Muscle of leg (tissue), 11 donors: ENCODE data around the gene TGFBR1. TPM values are rescaled to one million over a fixed set of nuclear protein-coding genes. Genes with fewer than 3 reads are reported as not detected.

Experiments used
- DNase-seq: peaks from one replicate; pipeline ENCODE4 v3.0.0; 2013
- H3K27ac ChIP-seq: one replicate; pipeline ENCODE4 v1.5.1; 2013; ENCODE audit warnings: mild to moderate bottlenecking, low read length, control low read depth
- H3K27me3 ChIP-seq: one replicate; pipeline ENCODE4 v1.6.1; 2013; ENCODE audit warnings: low read length; ENCODE audit not compliant: control insufficient read depth, insufficient read depth
- H3K36me3 ChIP-seq: one replicate; pipeline ENCODE4 v1.6.1; 2013; ENCODE audit warnings: low read length; ENCODE audit not compliant: control insufficient read depth, insufficient read depth
- H3K4me1 ChIP-seq: one replicate; pipeline ENCODE4 v1.6.1; 2013; ENCODE audit warnings: low read length; ENCODE audit not compliant: control insufficient read depth, insufficient read depth
- H3K4me3 ChIP-seq: one replicate; pipeline ENCODE4 v1.5.1; 2013; ENCODE audit warnings: low read length, control low read depth
- H3K9me3 ChIP-seq: replicated peaks from 2 replicates; pipeline ENCODE4 v1.6.1; 2013; ENCODE audit warnings: low read depth, low read length; ENCODE audit not compliant: control insufficient read depth
- WGBS: methylation state at CpG from one replicate; pipeline ENCODE4 v1.1.5; 2013; ENCODE audit warnings: missing lambda C conversion rate; ENCODE audit not compliant: insufficient coverage; 5-methylcytosine and 5-hydroxymethylcytosine counted together
- polyA plus RNA-seq, 8 donors: library from polyadenylated mRNA; unstranded; fragments of 120-200 nt; gene quantifications; one replicate each; pipeline versions ENCODE4 v1.2.1 to v1.2.3, GENCODE V29; 2013; ENCODE audit warnings: inconsistent platforms in 1 of 8, low replicate concordance in 1 of 8; ENCODE audit not compliant: insufficient read length in 8 of 8, insufficient read depth in 1 of 8
- total RNA-seq: library from RNA; stranded (reverse); fragments of 120-200 nt; gene quantifications from one replicate; pipeline ENCODE4 v1.2.4, GENCODE V29; 2013

The TGFBR1 gene
- total and polyA plus RNA-seq, 9 donors: 16.9 to 33.5 (median 26.3) TPM

DNA sequence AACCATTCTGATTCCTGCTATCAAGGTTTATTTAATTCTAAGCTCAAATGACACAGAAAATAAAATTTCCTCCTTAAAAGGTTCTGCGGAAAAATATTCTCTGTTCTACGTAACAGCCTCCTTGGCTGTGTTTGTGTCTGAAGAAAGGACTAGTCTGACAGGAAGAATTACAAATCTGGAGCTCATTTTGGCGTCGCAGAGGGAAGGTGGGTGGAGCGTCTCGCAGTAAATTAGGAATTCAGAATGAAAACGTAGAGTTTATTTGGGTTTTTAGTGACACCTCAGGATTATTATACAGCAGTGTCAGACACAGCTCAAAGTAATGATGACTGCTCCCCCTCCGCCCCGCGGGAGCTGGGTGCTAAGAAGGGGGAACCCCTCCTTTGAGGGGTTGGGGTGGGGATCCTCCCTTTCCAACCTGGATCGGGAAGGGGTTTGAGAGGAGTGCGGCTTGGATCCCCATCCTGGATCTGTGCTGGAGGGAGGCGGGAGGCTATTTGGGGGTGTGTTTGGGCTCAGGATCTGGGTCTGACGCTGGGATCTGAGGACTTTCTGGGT lies 933 bp upstream of the TGFBR1 start:
- DNase-seq: peak; percentile 91
- 10% methylated on average over 10 of the region's 14 CpGs for WGBS
- peaks cover 15% of the 10 kb centered on the region for H3K4me1 ChIP-seq

DNA sequence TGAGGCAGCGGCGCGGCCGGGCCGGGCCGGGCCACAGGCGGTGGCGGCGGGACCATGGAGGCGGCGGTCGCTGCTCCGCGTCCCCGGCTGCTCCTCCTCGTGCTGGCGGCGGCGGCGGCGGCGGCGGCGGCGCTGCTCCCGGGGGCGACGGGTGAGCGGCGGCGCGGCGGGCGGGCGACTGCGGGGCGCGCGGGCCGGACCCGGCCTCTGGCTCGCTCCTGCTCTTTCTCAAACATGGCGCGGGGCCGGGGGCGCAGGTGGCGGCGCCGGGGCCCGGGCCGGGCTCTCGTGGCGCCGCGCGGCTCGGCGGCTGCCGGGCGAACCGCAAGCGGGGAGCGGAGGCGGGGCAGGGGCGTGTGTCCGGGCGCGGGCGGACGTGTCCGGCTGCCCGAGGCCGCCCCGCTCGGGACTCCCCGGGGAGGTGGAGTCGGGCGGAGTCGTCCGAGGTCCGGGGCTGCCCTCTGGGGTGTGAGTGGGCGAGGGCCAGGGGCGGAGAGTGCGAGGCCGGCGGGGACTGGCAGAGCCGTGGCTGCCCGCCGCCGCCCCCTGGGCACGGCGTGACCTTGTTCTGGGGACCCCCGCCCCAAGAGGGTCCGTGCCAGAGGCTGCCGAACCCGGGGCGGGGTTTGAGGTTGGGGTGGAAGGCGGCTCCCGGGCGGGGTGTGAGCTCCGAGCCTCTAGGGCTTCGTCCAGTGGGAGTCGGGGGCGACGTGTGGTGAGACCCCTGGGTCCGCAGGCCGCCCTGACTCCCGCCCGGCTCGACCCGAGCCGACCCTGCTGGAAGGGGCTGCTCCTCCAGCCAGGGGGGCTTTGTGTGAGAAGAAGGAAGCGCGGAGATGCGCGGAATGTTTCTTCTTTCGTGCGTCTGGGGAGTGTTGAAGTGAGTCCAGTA lies 485 bp downstream of the TGFBR1 start:
- H3K9me3 ChIP-seq: no peaks in the 10 kb centered on the region
- H3K27ac ChIP-seq: peak overlapping the region; percentile 82
- WGBS: under 1% methylated on average over 105 of the region's 118 CpGs
- no peaks in the 10 kb centered on the region for H3K36me3 ChIP-seq
- peak overlapping the region; percentile 82 for H3K4me3 ChIP-seq
- peaks cover 15% of the 10 kb centered on the region for H3K4me1 ChIP-seq
- H3K27me3 ChIP-seq: no peaks in the 10 kb centered on the region
- DNase-seq: peak; percentile 83

More for the DNA sequence above, 933 bp upstream of the TGFBR1 start:
- Histone ChIP-seq H3K4me3 (peak overlapping the region; percentile 67), H3K9me3 (no peaks in the 10 kb centered on the region), H3K36me3 (no peaks in the 10 kb centered on the region), H3K27ac (peak overlapping the region; percentile 90), H3K27me3 (no peaks in the 10 kb centered on the region)

DNA sequence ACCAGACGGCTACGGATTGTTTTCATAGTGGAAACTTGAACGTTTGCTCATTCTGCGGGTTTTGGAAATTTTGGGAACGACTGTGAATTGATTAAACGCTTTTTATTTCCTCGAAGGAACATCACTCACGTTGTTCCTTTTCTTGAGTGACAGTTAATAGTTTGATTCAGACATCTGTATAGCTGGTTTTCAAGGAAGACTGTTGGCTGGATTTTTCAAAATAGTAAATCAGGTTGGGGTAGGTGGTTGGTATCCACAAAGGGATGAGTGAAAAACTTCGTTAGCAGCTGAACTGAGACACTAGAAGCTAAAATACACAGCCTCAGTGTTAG lies 1.1 kb downstream of the TGFBR1 start:
- WGBS: 0% methylated on average over 1 of the region's 9 CpGs
- Histone ChIP-seq H3K36me3 (no peaks in the 10 kb centered on the region), H3K27ac (peak overlapping the region; percentile 82)

DNA sequence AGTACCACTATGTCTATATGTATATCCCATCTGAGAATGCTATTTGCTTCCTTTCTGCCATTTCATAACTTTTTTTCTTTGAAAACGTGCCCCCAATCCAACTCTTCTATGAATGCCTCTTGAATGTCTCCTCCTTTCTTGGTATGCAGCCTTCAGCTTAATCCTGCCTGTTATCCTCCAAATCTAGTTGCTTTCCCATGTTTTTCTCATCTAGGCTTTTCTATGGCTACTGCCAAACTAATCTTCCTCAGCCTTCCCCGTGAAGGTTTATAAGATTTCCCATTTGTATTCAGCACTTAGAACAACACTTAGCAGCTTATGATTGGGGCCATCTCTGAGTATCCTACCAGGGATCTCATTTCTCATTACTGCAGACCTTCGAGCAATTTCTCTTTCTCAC lies 2.5 kb downstream of the TGFBR1 start:
- 9% methylated on average over 3 of the region's 3 CpGs for WGBS
- Histone ChIP-seq H3K27ac (peak overlapping the region; percentile 2), H3K27me3 (no peaks in the 10 kb centered on the region), H3K36me3 (no peaks in the 10 kb centered on the region), H3K4me1 (peaks cover 15% of the 10 kb centered on the region), H3K4me3 (no peak overlapping the region), H3K9me3 (no peaks in the 10 kb centered on the region)
- DNase-seq: peak; percentile 61

More for the DNA sequence above, 1.1 kb downstream of the TGFBR1 start:
- Histone ChIP-seq H3K4me1 (peaks cover 15% of the 10 kb centered on the region), H3K27me3 (no peaks in the 10 kb centered on the region), H3K4me3 (peak overlapping the region; percentile 82), H3K9me3 (no peaks in the 10 kb centered on the region)
- no peak for DNase-seq

DNA sequence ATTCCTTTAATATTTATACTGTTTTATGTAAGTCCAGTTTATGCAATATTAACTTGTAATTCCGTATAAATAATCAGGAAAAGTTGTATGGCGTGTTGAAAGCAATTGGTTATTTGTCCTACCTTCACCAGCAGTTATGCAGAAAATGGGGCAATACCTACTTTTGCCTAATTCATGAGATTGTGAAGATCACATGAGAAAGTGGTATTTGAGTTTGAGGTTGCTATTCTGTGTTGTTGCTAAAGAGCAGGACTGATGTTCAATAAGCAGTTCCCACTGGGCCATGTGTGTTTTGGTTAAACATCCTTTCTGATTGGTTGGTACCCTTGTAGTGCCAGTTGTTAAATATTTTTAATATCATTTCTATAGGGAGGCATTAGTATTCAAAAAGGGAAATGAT lies 3.2 kb downstream of the TGFBR1 start:
- Histone ChIP-seq H3K9me3 (no peaks in the 10 kb centered on the region), H3K27me3 (no peaks in the 10 kb centered on the region), H3K27ac (no peak overlapping the region), H3K4me3 (no peak overlapping the region), H3K4me1 (peaks cover 15% of the 10 kb centered on the region), H3K36me3 (no peaks in the 10 kb centered on the region)
- WGBS: no CpG with 5 or more reads among the region's 2 CpGs
- no peak for DNase-seq

DNA sequence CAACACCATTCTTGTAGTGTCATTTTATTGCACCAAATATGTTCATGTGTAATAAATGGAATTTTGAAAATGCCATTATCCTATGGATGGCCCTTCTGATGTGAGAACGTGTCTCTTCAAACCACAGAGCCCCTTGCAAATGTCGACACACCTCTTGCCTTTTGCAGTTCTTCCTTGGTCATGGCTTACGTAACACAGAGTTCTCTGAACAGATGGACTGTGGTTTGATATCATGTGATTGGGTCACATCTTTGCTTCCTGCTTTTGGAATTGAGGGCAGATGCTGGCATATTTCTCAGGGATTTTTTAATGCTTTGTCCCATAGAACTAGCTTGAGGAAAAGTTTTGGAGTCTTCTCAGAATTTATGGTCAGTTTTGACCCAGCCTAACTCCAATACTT lies 4.6 kb downstream of the TGFBR1 start:
- H3K27ac ChIP-seq: no peak overlapping the region

DNA sequence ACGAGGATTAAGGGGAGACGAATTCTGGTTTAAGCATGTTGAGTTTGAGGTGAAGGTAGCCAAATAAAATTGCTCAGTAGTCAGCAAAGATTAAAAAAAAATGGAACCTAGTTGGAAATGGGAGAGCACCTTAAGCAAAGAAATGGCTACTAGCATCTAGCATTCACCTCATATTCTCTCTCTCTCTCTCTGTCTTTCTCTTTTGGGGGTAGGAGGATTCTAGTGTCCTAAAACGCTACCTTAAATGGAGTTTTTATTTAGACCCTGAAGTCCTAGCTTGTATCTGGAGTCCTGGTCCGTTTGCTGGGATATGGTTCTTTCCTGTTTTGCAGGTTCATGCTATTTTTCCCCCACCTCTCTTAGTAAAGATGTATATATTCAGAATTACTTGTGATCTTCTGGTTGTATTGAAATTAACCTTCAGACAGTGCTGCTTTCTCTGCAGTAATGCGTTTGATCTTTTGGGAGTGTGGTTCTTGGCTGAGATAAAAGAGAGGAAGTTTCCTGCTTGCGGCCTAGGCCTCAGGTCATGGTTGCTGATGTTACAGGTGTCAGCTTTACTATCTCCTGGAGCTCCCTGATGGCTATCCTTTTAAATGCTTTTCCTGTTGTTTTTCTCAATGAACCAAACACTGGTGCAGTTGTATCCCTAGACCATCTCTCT lies 8.0 kb downstream of the TGFBR1 start:
- Histone ChIP-seq H3K27ac (no peak overlapping the region), H3K4me1 (no peaks in the 10 kb centered on the region)
- WGBS: 85% methylated on average over 2 of the region's 6 CpGs

More for the DNA sequence above, 4.6 kb downstream of the TGFBR1 start:
- Histone ChIP-seq H3K36me3 (no peaks in the 10 kb centered on the region), H3K4me1 (peaks cover 3% of the 10 kb centered on the region), H3K4me3 (no peak overlapping the region), H3K9me3 (no peaks in the 10 kb centered on the region), H3K27me3 (no peaks in the 10 kb centered on the region)
- peak; percentile 53 for DNase-seq
- WGBS: no CpG with 5 or more reads among the region's 3 CpGs

DNA sequence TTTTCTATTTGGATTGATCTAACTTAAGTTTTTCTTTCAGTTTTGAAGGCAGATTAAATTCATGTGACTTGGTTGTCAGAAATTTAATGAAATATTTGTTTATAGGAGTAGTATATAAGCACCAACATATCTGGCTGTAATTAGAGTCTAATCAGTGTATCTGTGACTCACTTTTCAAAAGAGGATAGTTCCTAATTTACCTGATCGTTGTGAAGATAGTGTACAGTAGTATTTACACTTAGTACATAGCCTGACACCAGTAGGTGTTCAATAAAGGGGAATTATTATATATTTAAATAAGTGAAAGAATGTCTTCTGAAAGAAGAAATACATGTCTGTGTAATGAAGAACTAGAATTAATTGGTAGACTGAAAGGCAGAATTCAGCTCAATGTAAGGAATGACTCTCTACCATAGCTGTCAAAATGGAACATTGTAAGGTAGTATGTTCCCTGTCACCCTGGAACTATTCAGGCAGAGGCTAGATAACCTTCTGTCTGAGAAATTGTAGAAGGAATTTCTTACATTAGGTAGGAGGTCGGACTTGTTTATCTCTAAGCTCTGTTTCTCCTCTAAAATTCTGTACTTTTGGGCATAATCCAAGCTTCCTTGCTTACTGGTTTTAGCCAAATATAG lies 8.6 kb downstream of the TGFBR1 start:
- no CpG with 5 or more reads among the region's 2 CpGs for WGBS
- H3K9me3 ChIP-seq: no peaks in the 10 kb centered on the region
- no peaks in the 10 kb centered on the region for H3K36me3 ChIP-seq
- H3K27ac ChIP-seq: no peak overlapping the region
- H3K27me3 ChIP-seq: no peaks in the 10 kb centered on the region
- no peak for DNase-seq
- no peak overlapping the region for H3K4me3 ChIP-seq
- no peaks in the 10 kb centered on the region for H3K4me1 ChIP-seq

More for the DNA sequence above, 8.0 kb downstream of the TGFBR1 start:
- no peaks in the 10 kb centered on the region for H3K36me3 ChIP-seq
- no peak overlapping the region for H3K4me3 ChIP-seq
- no peaks in the 10 kb centered on the region for H3K27me3 ChIP-seq
- H3K9me3 ChIP-seq: no peaks in the 10 kb centered on the region
- no peak for DNase-seq

DNA sequence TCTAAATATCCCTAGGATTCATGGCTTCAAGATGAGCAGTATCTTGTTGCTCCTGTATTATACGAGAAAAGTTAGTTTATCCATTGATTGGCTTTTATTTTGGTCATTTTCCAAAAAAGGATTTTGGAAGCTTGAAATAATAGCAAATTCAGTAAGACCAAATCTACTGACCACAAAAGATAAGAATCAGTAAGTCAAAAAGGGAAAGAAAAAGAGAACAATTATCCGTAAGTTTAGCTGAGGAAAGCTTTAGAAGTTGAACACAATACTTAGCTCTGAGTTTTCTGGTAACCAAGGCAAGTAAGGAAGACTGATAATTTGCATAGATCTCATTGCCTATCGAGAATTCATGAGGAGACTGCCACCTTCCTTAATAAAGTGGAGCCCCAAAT lies 9.1 kb downstream of the TGFBR1 start:
- Histone ChIP-seq H3K9me3 (no peaks in the 10 kb centered on the region), H3K36me3 (peaks cover under 1% of the 10 kb centered on the region), H3K27me3 (no peaks in the 10 kb centered on the region), H3K27ac (no peak overlapping the region), H3K4me1 (no peaks in the 10 kb centered on the region), H3K4me3 (no peak overlapping the region)
- no peak for DNase-seq
- no CpG with 5 or more reads among the region's 3 CpGs for WGBS
